Activated CD4-positive, alpha-beta T cell treated with anti-CD3 and anti-CD28 coated beads, Interleukin-10, Interleukin-2, amounts not matched to agents 100 ng/mL and 50 ng/mL, durations not matched to agents 16 hours and 8 hours (primary cell): ENCODE results near the gene TSPAN16.
"Not testable (repeated sequence)": the region's sequence is repeated elsewhere in the genome, so short reads cannot be mapped to it uniquely, and the experiment has no call there.

Experiments used
- DNase-seq: peaks from one replicate; pipeline ENCODE4 v3.0.0-alpha.2; 2020

TSPAN16 gene

DNA sequence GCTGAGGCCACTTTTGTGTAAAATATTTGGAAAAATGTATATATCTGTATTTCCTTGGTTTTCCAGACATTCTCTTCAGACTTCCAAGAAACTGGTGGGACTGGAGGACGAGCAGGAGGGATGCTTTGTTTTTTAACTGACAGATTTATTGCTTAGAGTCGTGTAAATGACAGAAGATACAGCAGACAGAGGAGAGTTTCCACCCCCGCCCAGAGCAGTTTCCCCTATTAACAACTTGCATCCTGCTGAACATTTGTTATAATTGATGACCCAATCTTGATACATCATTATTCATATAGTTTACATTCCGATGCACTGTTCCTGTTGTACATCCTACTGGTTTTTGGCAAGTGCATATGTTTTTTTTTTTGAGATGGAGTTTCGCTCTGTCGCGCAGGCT, 26.6 kb upstream of the TSPAN16 start:
- DNase-seq, result no peak

DNA sequence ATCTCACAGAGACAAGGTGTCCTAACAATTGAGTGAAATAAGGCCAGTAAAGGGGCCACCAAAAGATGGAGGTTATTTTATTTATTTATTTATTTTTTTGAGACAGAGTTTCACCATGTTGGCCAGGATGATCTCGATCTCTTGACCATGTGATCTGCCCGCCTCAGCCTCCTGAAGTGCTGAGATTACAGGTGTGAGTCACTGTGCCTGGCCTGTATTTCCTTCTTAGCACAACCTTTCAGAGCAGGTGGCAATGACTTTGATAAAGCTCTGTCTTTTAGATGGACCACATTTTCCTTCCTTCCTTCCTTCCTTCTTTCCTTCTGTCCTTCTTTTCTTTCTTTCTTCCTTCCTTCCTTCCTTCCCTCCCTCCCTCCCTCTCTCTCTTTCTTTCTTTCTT, 22.7 kb upstream of the TSPAN16 start:
- no peak for DNase-seq

DNA sequence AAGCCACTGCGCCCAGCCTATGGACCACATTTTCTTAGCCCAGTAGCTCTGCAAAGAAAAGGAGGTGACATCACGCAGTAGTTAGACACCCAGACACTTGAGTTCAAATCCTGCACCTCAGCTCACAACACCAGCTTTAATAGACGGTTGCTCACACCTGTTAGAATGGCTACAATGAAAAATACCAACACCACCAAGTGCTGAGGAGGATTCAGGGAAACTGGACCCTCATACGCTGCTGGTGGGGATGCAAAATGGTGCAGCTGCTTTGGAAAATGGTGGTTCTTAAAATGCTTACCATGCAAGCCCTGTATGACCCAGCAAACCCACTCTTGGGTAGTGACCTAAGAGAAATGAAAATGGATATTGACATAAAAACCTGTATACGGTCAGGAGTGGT, 22.0 kb upstream of the TSPAN16 start:
- no peak for DNase-seq

DNA sequence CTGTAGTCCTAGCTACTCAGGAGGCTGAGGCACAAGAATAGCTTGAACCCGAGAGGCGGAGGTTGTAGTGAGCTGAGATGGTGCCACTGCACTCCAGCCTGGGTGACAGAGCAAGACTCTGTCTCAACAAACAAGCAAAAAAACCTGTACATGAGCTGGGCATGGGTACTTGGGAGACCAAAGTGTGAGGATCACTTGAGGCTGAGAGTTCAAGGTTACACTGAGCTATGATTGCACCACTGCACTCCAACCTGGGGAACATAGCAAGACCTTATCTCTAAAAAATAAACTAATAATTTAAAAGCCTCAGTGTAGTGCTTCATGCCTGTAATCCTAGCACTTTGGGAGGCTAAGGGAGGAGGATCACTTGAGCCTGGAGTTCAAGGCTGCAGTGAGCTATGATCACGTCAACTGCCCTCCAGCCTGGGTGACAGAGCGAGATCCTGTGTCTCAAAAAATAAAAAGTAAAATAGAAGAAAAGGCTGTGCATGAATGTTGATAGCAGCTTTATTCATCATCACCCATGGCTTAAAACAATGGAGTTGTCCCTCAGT, 21.4 kb upstream of the TSPAN16 start:
- DNase-seq, result no peak

DNA sequence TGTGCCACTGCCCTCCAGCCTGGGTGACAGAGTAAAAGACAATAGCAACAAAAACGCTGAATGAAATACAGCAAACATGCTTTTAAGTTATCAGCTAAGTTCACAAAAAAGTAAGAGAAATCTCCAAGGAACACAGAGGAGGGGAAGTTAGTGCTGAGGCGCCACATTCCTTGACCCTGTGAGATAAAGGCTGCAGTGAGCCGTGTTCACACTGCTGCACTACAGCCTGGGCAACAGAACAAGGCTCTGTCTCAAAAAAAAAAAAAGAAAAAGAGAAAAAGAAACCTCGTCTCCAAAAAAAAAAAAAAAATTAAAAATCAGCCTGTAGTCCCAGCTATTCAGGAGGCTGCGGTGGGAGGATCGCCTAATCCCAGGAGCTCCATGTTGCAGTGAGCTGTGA, 17.3 kb upstream of the TSPAN16 start:
- DNase-seq, result no peak

DNA sequence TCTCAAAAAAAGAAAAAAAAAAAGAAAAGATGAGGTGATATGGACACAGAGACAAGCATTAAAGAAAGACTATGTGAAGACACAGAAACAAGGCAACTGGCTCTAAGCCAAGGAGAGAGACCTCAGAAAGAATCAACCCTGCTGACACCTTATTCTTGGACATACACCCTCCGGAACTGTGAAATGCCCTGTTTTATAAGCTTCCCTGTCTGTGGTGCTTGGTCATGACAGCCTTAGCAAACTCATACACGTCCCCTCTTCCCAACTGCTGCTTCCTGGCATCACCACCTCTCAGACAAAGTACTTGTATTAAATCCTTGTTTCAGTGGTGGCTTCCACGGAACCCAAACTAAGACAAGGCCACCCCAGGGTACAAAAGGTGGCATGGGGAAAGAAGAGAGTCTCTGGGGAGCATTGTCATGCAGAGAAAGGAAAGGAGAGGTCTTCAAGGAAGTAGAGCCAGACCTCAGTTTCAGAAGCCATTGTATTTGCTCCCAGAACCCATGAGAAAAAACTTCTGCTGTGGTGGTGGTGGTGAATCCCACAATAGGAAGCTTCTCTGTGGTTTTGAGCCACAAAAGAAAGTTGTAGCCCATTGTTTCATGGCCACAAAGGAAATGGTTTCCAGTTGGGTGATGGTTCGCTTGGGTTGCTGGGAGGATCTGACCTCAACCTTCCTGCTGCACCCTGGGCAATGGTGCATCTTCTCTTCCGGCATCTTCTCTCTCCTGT, 16.3 kb upstream of the TSPAN16 start:
- peak; percentile 86 for DNase-seq

DNA sequence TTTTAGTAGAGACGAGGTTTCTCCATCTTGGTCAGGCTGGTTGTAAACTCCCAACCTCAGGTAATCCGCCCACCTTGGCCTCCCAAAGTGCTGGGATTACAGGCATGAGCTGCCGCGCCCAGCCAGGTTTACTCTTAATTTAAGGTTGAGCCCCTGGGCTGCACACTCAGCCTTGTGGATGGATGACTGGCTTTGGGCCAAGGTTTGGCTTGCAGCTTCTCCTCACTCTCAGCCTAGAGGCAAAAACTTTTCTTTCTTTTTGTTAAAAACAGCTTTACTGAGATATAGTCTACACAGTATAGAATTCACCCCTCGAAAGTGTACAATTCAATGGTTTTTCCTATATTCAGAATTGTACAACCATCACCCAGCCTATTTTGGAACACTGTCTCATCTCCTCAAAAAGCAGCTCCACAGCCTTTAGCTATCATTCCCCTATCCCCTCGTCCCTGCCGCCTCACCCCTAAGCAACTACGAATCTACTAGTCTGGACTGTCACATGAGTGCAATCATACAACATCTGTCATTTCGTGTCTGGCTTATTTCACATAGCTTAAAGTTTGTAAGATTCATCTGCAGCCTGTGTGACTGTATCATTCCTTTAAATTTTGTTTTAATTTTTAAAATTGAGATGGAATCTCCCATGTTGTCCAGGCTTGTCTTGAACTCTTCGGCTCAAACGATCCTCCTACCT, 14.5 kb upstream of the TSPAN16 start:
- no peak for DNase-seq

DNA sequence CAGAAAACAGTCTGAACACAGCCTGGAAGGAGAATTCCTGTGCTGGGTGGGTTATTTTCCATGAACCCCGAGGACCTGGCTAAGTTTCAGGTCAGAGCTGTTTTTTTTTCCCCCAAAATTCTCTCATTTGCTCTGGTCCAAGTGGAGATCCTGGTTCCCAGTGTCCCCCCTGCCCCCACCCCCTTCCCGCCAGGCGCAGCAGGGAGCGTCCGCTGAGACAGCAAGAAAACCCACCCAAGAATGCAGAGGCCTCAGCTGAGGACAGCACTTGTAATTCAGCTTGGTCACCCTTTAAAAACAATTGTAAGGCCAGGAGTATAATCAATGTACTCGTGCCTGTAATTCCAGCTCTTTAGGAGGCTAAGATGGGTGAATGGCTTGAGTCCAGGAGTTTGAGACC, 11.4 kb upstream of the TSPAN16 start:
- DNase-seq, result no peak

DNA sequence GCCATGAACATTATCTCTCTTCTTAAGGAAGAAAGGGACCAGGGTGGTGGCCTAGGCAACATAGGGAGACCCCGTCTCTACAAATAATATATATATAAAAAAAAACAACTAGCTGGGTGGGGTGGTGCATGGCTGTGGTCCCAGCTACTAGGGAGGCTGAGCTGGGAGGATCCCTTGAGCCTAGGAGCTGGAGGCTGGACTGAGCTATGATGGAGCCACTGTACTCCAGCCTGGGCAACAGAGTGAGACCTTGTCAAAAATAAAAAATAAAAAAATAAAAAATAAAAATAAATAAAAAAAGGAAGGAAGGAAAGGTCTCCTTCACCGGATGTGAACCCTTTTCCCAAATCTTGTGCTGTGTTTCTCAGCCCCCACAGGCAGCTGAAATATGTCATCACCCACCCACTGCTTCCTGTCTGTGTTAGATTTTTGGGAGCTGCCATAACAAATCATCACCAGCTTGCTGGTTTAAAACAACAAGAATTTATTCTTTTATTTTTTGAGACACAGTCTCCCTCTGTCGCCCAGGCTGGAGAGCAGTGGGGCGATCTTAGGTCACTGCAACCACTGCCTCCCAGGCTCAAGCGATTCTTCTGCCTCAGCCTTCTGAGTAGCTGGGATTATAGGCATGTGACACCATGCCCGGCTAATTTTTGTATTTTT, 9.5 kb upstream of the TSPAN16 start:
- DNase-seq, result no peak

DNA sequence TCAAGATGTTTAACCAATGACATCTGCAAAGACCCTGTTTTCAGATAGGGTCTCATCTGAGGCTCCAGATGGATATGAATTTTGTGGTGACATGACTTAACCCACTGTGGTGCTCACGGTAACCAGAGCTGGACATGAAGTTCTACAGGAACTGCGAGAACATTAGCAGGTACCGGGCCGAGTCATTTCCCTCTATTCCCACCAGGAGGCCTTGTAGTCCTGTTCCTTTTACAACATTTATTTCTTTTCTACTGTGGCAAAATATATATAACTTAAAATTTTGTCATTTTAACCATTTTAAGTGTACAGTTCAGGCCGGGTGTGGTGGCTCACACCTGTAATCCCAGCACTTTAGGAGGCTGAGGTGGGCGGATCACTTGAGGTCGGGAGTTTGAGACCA, 7.6 kb upstream of the TSPAN16 start:
- no peak for DNase-seq

DNA sequence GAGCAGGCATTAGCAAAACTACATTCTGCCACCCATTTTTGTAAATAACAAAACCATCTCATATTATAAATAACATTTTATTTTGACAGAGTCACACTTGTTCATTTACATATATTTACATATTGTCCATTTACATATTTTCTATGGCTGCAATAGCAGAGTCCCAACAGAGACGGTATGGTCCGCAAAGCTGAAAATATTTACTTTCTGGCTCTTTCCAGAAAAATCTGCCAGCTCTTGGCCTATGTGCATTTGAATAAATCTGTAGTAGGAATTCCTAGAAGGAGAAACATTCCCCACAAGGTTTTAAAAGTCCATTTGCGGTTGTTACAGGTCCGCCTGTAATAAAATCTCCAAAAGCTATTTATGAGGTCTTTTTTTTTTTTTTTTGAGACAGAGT, 5.7 kb upstream of the TSPAN16 start:
- no peak for DNase-seq

DNA sequence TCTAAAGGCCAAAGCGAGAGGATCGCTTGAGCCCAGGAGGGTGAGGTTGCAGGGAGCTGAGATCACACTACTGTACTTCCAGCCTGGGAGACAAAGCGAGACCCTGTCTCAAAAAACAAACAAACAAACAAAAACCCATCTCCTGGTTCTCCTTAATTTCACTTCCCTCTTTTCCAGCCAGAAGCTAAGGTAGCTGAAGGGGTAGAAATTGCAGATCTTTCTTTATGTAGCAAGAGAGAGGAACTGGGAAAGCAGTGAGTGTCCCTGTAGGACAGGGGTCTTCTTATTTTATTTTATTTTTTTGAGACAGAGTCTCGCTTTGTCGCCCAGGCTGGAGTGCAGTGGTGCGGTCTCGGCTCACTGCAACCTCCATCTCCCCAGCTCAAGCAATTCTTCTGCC, 4.5 kb upstream of the TSPAN16 start:
- no peak for DNase-seq

DNA sequence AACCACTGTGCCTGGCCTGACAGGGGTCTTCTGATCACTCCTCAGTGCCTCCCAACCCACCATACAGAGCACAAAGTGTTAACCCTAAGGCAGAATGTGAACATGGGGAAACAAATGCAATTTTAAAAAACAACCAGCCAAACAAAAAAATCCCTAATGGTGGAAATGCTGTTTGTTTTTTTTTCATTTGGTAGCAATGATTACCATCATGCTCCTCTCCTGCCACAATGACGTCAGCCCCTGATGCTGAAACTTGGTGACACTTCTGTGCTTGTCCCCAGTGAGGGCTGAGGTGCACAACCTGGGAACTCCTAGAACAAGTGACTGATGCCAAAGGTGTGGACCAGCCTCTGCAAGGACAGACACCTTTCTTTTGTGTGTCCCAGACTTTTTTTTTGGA, 4.0 kb upstream of the TSPAN16 start:
- no peak for DNase-seq

DNA sequence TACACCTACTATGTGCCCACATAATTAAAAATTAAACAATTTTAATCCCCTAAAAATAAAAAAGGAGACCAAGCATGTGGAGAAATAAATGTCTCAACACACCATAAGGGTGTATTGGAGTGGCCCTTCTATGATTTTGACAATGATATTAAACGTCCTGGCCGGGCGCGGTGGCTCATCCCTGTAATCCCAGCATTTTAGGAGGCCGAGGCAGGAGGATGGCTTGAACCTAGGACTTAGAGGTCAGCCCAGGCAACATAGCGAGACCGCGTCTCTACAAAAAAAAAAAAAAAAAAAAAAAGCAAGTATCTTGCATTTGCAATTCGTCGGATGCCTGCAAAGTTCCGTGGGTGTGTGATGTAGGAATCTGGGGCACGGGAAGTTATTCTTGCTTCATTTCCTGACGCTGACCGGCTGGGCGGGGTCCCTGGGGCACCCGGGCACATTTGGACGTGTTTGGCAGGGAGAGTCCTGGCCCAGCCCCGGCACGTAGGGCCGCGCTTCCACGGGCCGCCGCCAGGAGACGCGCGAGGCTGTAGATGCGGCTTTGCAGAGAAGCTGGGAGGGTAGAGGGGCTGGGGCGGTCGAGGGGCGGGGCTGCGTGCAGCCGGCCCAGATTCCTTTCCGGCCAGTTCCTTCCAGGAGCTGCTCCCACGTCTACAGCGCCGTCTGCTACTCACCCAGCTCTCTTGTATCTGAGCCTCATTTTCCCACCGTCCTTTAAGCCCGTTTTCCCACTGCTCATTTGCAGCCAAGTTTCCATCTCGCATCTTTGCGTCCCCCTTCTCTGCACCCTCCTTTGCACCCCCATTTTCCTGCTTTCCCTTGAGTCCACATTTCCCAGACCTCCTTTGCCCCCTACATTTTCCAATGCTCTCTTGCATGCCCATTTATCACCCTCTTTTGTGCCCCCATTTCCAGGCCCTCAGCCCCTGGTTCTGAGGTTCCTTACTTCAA, 2.2 kb upstream of the TSPAN16 start:
- peak; percentile 91 for DNase-seq

DNA sequence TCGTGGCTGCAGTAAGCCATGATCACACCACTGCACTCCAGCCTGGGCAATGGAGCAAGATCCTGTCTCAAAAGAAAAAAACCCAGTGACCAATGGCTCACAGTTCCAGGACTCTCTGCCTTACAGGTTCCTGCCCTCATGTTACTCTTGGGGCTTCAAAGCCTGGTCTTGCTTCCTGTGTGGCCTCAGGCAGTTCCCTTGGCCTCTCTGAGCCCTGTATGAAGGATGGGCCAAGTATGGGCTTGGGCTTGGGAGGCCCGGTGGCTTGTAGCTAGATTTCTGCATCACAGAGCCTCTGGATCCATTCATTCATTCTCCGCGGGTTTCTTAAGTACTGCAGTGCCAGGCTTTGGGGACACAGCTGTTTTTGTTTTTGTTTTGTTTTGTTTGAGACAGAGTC, 780 bp upstream of the TSPAN16 start:
- DNase-seq, result no peak

DNA sequence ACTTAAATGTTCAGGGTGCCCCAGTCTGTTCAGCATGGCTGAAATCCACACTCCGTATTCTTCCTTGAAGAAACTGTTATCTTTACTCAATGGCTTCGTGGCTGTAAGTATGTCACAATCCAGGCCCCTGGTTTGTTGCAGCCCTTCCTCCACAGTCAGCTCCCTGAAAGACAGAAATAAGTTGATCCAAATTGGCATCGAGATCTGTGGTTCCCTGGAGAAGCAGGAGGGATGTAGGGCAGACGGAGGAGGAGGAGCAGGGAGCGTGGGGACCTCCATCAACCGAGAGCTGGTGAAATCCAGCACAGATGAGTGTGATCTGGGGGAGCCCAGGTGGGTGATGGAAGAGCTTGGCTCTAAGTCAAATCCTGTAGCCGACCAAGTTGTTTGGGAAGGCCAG, 304 bp downstream of the TSPAN16 start:
- no peak for DNase-seq

DNA sequence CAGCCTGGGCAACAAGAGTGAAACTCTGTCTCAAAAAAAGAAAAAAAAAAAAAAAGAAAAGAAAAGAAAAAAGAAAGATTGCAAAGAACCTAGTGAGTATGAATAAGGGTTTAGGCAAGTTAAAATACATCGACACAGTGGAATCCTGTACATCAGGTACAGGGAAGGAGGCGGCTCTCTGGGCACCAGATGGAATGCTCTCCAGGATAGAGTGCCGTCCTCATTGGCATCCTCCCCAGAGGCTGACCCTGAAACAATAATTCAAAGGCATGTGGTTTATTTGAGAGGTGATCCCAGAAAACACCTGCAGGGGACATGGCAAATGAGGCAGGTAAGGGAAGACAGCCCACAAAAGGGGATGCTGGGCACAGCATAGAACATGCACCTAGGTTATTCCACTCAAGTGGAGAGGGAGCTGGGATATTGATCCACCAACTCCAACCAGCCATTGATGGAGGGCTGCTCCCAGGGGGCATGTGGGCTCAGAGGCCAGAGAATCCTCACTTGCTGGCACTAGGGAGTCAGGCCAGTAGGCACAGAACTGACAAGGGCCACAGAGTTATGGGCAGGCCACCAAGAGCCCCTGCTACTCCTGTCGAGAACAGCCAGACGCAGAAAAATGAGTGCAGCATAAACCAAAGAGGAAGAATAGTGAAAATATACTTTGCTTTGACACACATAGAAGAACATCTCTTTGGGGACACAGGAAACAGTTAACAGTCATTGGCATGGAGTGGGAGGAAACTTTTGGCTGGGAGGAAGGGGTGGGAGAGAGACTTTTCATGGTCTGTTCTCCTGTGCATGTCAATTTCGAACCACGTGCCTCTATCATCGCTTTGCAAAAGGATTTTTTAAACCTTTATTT, 4.2 kb downstream of the TSPAN16 start:
- no peak for DNase-seq

DNA sequence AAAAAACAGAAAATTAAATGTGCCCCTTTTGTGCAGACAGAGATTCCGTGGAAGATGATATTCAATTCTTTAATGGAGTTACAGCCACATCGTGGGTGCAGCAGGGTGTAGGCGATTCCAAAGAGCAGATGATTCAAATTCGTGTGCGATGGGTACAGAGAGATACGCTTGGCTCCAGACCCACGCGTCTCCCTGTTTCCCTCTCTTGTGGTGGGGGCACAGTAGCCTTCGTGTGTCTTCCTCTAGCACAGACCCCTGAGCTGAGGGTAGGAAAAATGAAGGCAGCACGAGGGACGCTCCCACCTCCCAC, 4.8 kb downstream of the TSPAN16 start:
- no peak for DNase-seq

DNA sequence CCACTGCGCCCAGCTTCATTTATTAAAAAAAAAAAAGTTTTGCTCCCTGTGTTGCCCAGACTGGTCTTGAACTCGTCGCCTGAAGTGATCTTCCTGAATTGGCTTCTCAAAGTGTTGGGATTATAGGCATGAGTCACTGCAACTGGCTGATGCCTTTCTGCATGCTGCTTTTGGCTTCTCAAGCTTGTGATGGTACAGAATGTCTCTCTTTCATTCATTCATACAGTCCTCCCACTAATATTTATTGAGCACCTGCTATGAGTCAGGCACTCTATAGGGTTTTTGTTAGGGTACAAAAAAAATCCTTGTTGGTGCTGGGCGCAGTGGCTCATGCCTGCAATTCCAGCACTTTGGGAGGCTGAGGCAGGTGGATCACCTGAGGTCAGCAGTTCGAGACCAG, 9.0 kb downstream of the TSPAN16 start:
- DNase-seq, result no peak

DNA sequence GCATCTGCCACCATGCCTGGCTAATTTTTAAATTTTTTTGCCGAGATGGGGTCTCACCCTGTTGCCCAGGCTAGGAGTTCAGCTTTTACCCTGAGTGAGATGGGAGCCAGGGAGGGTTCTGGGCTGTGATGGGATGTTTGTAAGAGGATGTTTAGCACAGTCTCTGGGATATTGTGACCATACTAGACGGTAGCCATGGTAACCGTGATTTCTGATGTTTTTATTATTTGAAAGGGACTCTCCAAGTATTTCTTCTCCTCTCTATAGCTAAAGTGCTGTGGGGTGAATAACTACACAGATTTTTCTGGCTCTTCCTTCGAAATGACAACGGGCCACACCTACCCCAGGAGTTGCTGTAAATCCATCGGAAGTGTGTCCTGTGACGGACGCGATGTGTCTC, 10.4 kb downstream of the TSPAN16 start:
- no peak for DNase-seq

DNA sequence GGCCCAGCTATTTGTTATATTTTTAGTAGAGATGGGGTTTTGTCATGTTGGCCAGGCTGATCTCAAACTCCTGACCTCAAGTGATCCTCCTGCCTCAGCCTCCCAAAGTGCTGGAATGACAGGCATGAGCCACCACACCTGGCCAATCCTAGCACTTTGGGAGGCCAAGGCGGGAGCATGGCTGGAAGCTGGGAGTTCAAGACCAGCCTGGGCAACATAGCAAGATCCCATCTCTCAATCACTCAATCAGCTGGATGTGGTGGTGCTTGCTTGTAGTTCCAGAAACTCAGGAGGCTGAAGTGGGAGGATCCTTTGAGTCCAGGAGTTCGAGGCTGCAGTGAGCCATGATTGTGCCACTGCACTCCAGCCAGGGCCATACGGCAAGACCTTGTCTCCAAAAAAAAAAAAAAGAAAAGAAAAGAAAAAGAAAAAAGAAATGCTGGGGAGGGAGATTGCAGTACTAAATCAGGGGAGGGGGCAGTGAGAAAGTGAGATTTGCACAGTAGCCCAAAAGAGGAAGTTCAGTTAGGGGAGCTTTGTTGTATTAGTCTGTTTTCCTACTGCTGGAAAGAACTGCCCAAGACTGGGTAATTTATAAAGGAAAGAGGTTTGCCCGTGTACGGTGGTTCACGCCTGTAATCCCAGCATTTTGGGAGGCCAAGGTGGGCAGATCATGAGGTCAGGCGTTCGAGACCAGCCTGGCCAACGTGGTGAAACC, 24.5 kb downstream of the TSPAN16 start:
- not testable (repeated sequence) for DNase-seq
